HAP-1 (cell line): ENCODE results near the gene ESRRA.
A peak's percentile ranks its signal among the peaks of the same experiment; 100 is the strongest.

Experiments used
- DNase-seq, 2 experiments: peaks; one replicate each; pipeline ENCODE4 v3.0.0-alpha.2; 2016 to 2020; ENCODE audit warnings: low spot score in 2 of 2
- H3K27me3 ChIP-seq: fragments of 250-450 bp; sonication (Bioruptor Pico); 2 replicates; pipeline ENCODE4 v1.5.1; 2020; ENCODE audit warnings: low read depth, mild to moderate bottlenecking, moderate library complexity
- H3K36me3 ChIP-seq: fragments of 250-450 bp; sonication (Bioruptor Pico); replicated peaks from 2 replicates; pipeline ENCODE4 v1.5.1; 2020; ENCODE audit warnings: mild to moderate bottlenecking
- H3K4me1 ChIP-seq: fragments of 250-450 bp; sonication (Bioruptor Pico); 2 replicates; pipeline ENCODE4 v1.5.1; 2020; ENCODE audit warnings: mild to moderate bottlenecking
- H3K4me3 ChIP-seq: fragments of 250-450 bp; sonication (Bioruptor Pico); 2 replicates; pipeline ENCODE4 v1.5.1; 2020; ENCODE audit warnings: mild to moderate bottlenecking, moderate library complexity
- H3K9me3 ChIP-seq: fragments of 250-450 bp; sonication (Bioruptor Pico); 2 replicates; pipeline ENCODE4 v1.5.1; 2020; ENCODE audit warnings: mild to moderate bottlenecking, moderate library complexity
- in situ Hi-C: fragments of 300-500 bp; cut with MboI; formaldehyde crosslinking; loops from 3 replicates; pipeline ENCODE4 v1.14.3; 2020; ENCODE audit warnings: low sequenced_read_pairs, inconsistent platforms, mixed read lengths

The ESRRA gene

DNA sequence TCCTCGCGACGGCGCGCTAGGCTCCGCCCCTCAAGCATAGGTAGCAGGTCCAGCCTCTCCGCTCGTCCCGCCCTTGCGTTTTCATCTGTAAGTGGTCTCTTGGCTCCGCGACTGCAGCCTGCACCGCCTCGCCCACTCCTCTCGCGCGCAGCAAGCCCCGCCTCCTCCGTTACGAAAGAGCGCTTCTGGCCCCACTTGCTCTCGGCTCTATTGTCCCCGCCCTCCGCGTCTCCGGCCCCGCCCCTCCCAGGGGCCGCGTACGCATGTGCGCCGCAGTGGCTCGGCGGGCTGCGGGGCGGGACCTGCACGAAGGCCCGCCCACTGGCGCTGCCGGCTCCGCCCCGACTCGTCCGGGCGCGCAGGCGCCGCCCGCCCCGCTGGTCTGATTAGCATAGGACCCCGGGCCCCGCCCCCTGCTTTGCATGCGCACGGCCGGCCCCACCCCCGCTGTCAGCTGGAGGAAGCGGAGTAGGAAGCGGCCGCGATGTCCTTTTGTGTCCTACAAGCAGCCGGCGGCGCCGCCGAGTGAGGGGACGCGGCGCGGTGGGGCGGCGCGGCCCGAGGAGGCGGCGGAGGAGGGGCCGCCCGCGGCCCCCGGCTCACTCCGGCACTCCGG, at the start of gene ESRRA:
TSS of gene ESRRA (plus strand) at position 450 of the 616 bp plus-strand sequence. CDS start 1,656 bp downstream, outside the sequence.
- peak; percentile 98 to 100 for DNase-seq
- Histone ChIP-seq H3K36me3 (no peaks in the 10 kb centered on the region), H3K4me3 (peak within 1 kb of the TSS; percentile 67), H3K9me3 (no peaks in the 10 kb centered on the region), H3K27me3 (no peaks in the 10 kb centered on the region), H3K4me1 (peaks cover 14% of the 10 kb centered on the region; the same call in 1 of the 2 replicates)
- in situ Hi-C loops, result no loop called here

DNA sequence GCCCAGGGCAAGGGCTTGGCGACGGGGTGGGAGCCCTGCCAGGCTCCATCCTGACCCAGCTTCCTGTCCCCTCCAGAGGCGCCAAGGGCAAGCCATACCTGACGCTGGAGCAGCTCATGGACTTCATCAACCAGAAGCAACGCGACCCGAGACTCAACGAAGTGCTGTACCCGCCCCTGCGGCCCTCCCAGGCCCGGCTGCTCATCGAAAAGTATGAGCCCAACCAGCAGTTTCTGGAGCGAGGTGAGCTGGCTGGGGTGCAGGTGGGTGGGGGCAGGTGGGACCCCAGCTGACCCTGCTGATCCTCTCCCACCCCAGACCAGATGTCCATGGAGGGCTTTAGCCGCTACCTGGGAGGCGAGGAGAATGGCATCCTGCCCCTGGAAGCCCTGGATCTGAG, 49.0 kb upstream of the ESRRA start:
- Histone ChIP-seq H3K27me3 (no peaks in the 10 kb centered on the region), H3K36me3 (peaks cover 54% of the 10 kb centered on the region), H3K9me3 (no peaks in the 10 kb centered on the region), H3K4me3 (no peak overlapping the region), H3K4me1 (no peaks in the 10 kb centered on the region)
- DNase-seq, result no peak
- in situ Hi-C loops, result loop anchor here (25.0 kb wide), 1 partner anchor 856 kb away; the partner anchor contains the start of genes FAU, MRPL49, TM7SF2 and ZNHIT2

- no peak for DNase-seq
- Histone ChIP-seq H3K4me1 (no peaks in the 10 kb centered on the region), H3K27me3 (no peaks in the 10 kb centered on the region), H3K36me3 (peaks cover 73% of the 10 kb centered on the region), H3K9me3 (no peaks in the 10 kb centered on the region), H3K4me3 (no peak overlapping the region)
- in situ Hi-C loops, result loop anchor here (25.0 kb wide), 1 partner anchor 854 kb away; the partner anchor contains the start of genes FAU, MRPL49, TM7SF2 and ZNHIT2
Measured at GRCh38 chr11:64258356-64258755, 47.0 kb upstream of the ESRRA start.

GRCh38 chr11:64258946-64259532, 46.3 kb upstream of the ESRRA start:
- in situ Hi-C loops, result loop anchor here (25.0 kb wide), 1 partner anchor 853 kb away; the partner anchor contains the start of genes FAU, MRPL49, TM7SF2 and ZNHIT2
- no peaks in the 10 kb centered on the region for H3K4me1 ChIP-seq
- H3K36me3 ChIP-seq, result peaks cover 79% of the 10 kb centered on the region

GRCh38 chr11:64259533-64260067, 45.7 kb upstream of the ESRRA start:
- no peak for DNase-seq
- Histone ChIP-seq H3K27me3 (no peaks in the 10 kb centered on the region), H3K36me3 (peaks cover 83% of the 10 kb centered on the region), H3K4me3 (no peak overlapping the region), H3K9me3 (no peaks in the 10 kb centered on the region), H3K4me1 (no peaks in the 10 kb centered on the region)
- in situ Hi-C loops, result loop anchor here (25.0 kb wide), 1 partner anchor 853 kb away; the partner anchor contains the start of genes FAU, MRPL49, TM7SF2 and ZNHIT2

More at GRCh38 chr11:64258946-64259532, 46.3 kb upstream of the ESRRA start:
- no peak for DNase-seq
- H3K9me3 ChIP-seq, result no peaks in the 10 kb centered on the region
- H3K27me3 ChIP-seq, result no peaks in the 10 kb centered on the region
- H3K4me3 ChIP-seq, result no peak overlapping the region

DNA sequence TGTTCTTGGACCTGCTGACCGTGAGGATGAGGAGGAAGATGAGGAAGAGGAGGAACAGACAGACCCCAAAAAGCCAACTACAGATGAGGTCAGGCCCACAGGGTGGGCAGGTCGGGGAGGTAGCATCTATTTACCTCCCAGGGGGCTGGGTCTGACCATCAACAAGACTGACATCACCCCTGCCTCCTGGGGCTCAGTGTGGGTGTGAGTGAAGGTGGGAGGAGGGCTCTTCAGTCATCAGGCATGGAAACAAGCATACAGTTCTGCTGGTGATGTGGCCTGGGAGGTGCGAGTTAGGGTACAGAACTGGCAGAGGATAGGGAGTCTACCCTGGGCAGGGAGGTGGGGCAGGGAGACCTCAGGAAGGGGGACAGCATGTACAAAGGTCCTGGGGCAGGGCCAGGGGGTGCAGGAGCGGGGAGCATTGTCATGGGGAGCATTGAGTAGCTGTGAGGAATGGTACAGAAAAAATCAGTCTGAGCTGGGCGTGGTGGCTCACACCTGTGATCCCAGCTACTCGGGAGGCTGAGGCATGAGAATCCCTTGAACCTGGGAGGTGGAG, 45.1 kb upstream of the ESRRA start:
- Histone ChIP-seq H3K9me3 (no peaks in the 10 kb centered on the region), H3K4me3 (no peak overlapping the region), H3K4me1 (no peaks in the 10 kb centered on the region), H3K27me3 (no peaks in the 10 kb centered on the region), H3K36me3 (peaks cover 77% of the 10 kb centered on the region)
- in situ Hi-C loops, result loop anchor here (25.0 kb wide), 1 partner anchor 852 kb away; the partner anchor contains the start of genes FAU, MRPL49, TM7SF2 and ZNHIT2
- DNase-seq, result no peak

DNA sequence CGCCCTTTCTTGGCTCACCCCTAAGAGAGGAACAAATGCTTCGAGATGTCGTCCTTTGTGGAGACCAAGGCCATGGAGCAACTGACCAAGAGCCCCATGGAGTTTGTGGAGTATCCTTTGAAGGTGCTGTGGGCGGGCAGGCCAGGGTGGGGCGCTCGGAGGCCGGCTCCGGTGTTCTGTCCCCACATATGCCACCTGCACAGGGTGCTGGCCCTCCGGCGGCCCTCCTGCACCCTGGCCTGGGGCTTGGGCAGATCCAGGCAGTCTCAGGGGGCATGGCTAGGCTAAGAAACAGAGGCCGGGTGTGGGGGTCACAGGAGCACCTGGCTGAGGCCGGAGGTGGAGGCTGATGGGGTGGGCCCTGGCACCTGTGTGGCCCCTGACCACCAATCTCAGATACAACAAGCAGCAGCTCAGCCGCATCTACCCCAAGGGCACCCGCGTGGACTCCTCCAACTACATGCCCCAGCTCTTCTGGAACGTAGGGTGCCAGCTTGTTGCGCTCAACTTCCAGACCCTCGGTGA, 43.7 kb upstream of the ESRRA start:
- H3K4me3 ChIP-seq, result no peak overlapping the region
- no peaks in the 10 kb centered on the region for H3K4me1 ChIP-seq
- DNase-seq, result no peak
- H3K36me3 ChIP-seq, result peaks cover 79% of the 10 kb centered on the region
- no peaks in the 10 kb centered on the region for H3K27me3 ChIP-seq
- in situ Hi-C loops, result loop anchor here (25.0 kb wide), 1 partner anchor 851 kb away; the partner anchor contains the start of genes FAU, MRPL49, TM7SF2 and ZNHIT2
- H3K9me3 ChIP-seq, result no peaks in the 10 kb centered on the region

- in situ Hi-C loops, result loop anchor here (25.0 kb wide), 1 partner anchor 850 kb away; the partner anchor contains the start of genes FAU, MRPL49, TM7SF2 and ZNHIT2
- H3K36me3 ChIP-seq, result peaks cover 79% of the 10 kb centered on the region
- DNase-seq, result no peak
Measured at GRCh38 chr11:64262271-64263002, 42.9 kb upstream of the ESRRA start.

GRCh38 chr11:64263021-64263946, 42.0 kb upstream of the ESRRA start:
- Histone ChIP-seq H3K4me1 (0 out of 2 replicates have a peak, but pooled peaks cover under 1% of the 10 kb centered on the region), H3K27me3 (no peaks in the 10 kb centered on the region), H3K9me3 (no peaks in the 10 kb centered on the region), H3K4me3 (no peak overlapping the region), H3K36me3 (peaks cover 77% of the 10 kb centered on the region)
- in situ Hi-C loops, result loop anchor here (25.0 kb wide), 1 partner anchor 849 kb away; the partner anchor contains the start of genes FAU, MRPL49, TM7SF2 and ZNHIT2
- DNase-seq, result no peak

More at GRCh38 chr11:64262271-64263002, 42.9 kb upstream of the ESRRA start:
- no peaks in the 10 kb centered on the region for H3K9me3 ChIP-seq
- H3K4me1 ChIP-seq, result no peaks in the 10 kb centered on the region
- H3K27me3 ChIP-seq, result no peaks in the 10 kb centered on the region
- no peak overlapping the region for H3K4me3 ChIP-seq

DNA sequence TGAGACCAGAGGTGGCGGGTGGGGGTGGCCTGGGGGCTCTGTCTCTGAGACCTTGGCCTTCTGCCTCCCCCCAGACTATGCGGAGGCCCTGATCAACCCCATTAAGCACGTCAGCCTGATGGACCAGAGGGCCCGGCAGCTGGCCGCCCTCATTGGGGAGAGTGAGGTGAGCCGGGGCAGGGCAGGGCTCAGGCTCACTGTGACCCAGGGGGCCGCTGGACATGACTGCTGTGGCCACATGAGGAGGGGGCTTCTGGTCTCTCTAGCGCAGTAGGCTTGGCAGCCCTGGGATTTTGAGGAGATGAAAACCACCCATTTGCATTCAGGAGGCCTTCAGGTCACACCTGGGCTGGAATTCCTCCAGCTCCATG, 41.4 kb upstream of the ESRRA start:
- Histone ChIP-seq H3K9me3 (no peaks in the 10 kb centered on the region), H3K27me3 (no peaks in the 10 kb centered on the region), H3K4me1 (peaks cover 4% of the 10 kb centered on the region; the same call in 1 of the 2 replicates), H3K36me3 (peaks cover 72% of the 10 kb centered on the region), H3K4me3 (no peak overlapping the region)
- no peak for DNase-seq
- in situ Hi-C loops, result loop anchor here (25.0 kb wide), 1 partner anchor 848 kb away; the partner anchor contains the start of genes FAU, MRPL49, TM7SF2 and ZNHIT2

DNA sequence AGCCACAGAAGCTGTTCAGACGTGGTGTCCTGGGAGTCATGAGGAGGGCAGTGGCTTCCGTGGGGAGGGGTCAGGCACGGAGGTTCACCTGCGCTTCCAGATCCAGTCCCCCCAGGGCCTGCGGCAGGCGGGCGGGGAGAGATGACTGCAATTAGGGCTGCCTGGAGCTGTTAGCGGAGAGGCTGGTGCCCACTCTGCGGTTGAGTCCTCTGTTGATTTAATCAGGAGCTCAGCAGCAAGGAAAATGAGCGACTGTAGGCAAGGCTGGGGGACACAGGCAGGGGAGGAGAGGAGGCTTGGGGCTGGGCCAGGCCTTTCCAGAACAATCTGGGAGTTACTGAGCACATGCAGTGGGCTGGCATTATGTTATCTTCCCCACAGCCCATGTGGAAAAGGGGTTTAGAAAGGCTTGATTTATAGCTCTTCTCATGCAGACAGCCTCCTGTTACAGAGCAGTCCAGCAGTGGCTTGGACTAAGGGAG, 40.9 kb upstream of the ESRRA start:
- no peak for DNase-seq
- H3K9me3 ChIP-seq, result no peaks in the 10 kb centered on the region
- H3K4me3 ChIP-seq, result no peak overlapping the region
- in situ Hi-C loops, result loop anchor here (25.0 kb wide), 1 partner anchor 848 kb away; the partner anchor contains the start of genes FAU, MRPL49, TM7SF2 and ZNHIT2
- H3K36me3 ChIP-seq, result peaks cover 67% of the 10 kb centered on the region
- peaks cover 4% of the 10 kb centered on the region; the same call in 1 of the 2 replicates for H3K4me1 ChIP-seq
- no peaks in the 10 kb centered on the region for H3K27me3 ChIP-seq
